ENCODE measurements around the gene ZNF816.

DNA sequence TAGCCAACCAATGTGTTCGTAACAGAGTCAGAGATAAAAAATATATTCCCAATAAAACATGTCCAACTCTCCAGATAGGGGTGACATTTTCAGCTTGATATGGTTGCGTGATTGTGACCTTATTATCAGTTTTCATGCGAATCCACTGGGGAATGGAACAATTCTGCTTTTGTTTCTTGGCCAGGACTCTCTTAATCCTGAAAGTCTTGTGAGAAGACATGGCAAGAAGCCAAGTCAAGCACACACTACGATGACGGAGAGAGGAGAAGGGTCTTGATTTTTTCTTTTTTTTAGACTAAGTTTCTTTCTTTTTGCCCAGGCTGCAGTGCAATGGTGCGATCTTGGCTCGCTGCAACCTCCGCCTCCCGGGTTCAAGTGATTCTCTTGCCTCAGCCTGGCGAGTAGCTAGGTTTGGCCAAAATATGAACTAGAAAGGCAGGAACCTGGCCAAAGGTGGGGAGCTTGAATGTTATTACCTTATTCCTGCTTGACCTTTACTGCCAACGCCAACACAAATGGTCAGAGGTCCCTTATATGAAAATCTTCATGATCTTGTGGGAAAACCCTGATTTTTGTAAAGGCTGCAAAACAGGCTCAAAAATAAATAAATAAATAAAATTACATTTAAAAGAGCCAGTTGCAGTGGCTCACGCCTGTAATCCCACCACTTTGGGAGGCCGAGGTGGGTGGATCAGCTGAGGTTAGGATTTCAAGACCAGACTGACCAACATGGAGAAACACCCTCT, 14.5 kb downstream of the ZNF816 start:
- TF ChIP-seq, protein P1, sequence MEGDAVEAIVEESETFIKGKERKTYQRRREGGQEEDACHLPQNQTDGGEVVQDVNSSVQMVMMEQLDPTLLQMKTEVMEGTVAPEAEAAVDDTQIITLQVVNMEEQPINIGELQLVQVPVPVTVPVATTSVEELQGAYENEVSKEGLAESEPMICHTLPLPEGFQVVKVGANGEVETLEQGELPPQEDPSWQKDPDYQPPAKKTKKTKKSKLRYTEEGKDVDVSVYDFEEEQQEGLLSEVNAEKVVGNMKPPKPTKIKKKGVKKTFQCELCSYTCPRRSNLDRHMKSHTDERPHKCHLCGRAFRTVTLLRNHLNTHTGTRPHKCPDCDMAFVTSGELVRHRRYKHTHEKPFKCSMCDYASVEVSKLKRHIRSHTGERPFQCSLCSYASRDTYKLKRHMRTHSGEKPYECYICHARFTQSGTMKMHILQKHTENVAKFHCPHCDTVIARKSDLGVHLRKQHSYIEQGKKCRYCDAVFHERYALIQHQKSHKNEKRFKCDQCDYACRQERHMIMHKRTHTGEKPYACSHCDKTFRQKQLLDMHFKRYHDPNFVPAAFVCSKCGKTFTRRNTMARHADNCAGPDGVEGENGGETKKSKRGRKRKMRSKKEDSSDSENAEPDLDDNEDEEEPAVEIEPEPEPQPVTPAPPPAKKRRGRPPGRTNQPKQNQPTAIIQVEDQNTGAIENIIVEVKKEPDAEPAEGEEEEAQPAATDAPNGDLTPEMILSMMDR (IDR thresholded peaks at IDR 0.05), result no peak
- TF ChIP-seq POLR2A (IDR thresholded peaks at IDR 0.05), result no peak
- TF ChIP-seq EP300 (IDR thresholded peaks at IDR 0.05), result no peak
- TF ChIP-seq POLR2AphosphoS5 (IDR thresholded peaks at IDR 0.05), result no peak

Measured in suprapubic skin (tissue), 4 donors.